PFSK-1 (cell line): ENCODE results near the gene ACE.

Experiments used
- FOXP2 ChIP-seq: optimal IDR thresholded peaks from 2 replicates; pipeline ENCODE3; 2011; ENCODE audit warnings: borderline replicate concordance, control low read depth, inconsistent platforms; ENCODE audit not compliant: insufficient read depth; ENCODE audit errors: extremely low read length, extremely low read depth
- POLR2AphosphoS5 ChIP-seq: IDR thresholded peaks from 2 replicates; pipeline ENCODE4 v1.6.1; 2012; ENCODE audit warnings: low read depth, mild to moderate bottlenecking, control low read depth, low read length, moderate library complexity
- REST ChIP-seq, 2 experiments: IDR thresholded peaks; 2 replicates each; pipeline versions ENCODE4 v1.6.1 to v1.8.0; 2011 to 2012; ENCODE audit warnings: low read depth in 2 of 2, low read length in 2 of 2, control low read depth in 1 of 2, inconsistent platforms in 1 of 2, mild to moderate bottlenecking in 1 of 2, moderate library complexity in 1 of 2; ENCODE audit not compliant: insufficient read depth in 1 of 2
- SIN3A ChIP-seq: IDR thresholded peaks from 2 replicates; pipeline ENCODE4 v1.6.1; 2012; ENCODE audit warnings: mild to moderate bottlenecking, low read length, moderate library complexity, borderline replicate concordance; ENCODE audit not compliant: insufficient read depth
- TAF1 ChIP-seq: IDR thresholded peaks from 2 replicates; pipeline ENCODE4 v1.6.1; 2012; ENCODE audit warnings: low read length, control low read depth, borderline replicate concordance; ENCODE audit not compliant: insufficient read depth

Gene ACE

GRCh38 chr17:63538693-63539595, 62.1 kb downstream of the ACE start:
- TF ChIP-seq FOXP2 (no peak), SIN3A (no peak), TAF1 (no peak), POLR2AphosphoS5 (no peak), REST (IDR thresholded peaks at IDR 0.05; ENCODE audit: insufficient read depth in 1 of 2, low read depth in 2 of 2, low read length in 2 of 2) (no peak)

- no peak for TF ChIP-seq TAF1
Observed at GRCh38 chr17:63540590-63540989, 63.7 kb downstream of the ACE start.

GRCh38 chr17:63542218-63542545, 65.3 kb downstream of the ACE start:
- TF ChIP-seq POLR2AphosphoS5 = no peak
- no peak for TF ChIP-seq FOXP2
- no peak for TF ChIP-seq SIN3A
- no peak for TF ChIP-seq TAF1
- no peak for TF ChIP-seq REST (IDR thresholded peaks at IDR 0.05; ENCODE audit: insufficient read depth in 1 of 2, low read depth in 2 of 2, low read length in 2 of 2)

- no peak for TF ChIP-seq REST (IDR thresholded peaks at IDR 0.05; ENCODE audit: insufficient read depth in 1 of 2, low read depth in 2 of 2, low read length in 2 of 2)
- TF ChIP-seq FOXP2 = no peak
- no peak for TF ChIP-seq POLR2AphosphoS5
- no peak for TF ChIP-seq SIN3A
- no peak for TF ChIP-seq TAF1
Observed at GRCh38 chr17:63542942-63543821, 66.3 kb downstream of the ACE start.

GRCh38 chr17:63543822-63544420, 67.1 kb downstream of the ACE start:
- no peak for TF ChIP-seq FOXP2
- TF ChIP-seq POLR2AphosphoS5 = no peak
